ENCODE data around the gene CXCL3.

The CXCL3 gene

DNA sequence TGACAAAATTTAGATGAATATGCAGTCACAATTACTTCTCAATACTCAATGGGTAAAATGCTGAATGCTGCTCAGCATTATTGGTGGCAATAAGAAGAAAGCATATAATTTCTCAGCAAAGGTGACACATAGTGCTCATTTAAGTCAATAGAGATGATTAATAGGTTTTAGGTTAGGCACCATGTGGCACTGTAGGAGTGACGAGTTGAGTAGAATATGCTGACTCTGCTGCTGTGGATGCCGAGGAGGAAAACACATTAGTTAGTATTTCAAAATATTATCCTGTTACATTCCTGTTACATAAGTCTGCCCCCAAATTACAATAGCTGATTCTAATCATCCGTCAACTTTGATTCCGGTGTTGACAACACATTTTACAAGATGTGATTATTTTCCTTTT lies 26.4 kb downstream of the CXCL3 start:
- no peak for DNase-seq

DNA sequence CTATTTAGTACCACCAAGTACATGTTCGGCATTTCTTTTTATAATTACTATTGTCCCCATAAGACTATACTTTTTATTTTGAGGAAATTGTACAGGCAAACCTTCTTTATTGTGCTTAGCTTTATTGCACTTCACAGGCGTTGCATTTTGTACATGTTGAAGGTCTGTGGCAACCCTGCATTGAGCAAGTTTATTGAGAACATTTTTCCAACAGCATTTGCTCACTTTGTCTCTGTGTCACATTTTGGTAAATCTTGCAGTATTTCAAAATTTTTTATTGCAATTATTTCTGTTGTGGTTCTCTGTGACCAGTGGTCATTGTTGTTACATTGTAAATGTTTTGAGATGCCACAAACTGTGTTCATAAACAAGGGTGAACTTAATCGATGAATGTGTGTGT lies 29.2 kb downstream of the CXCL3 start:
- no peak for DNase-seq

DNA sequence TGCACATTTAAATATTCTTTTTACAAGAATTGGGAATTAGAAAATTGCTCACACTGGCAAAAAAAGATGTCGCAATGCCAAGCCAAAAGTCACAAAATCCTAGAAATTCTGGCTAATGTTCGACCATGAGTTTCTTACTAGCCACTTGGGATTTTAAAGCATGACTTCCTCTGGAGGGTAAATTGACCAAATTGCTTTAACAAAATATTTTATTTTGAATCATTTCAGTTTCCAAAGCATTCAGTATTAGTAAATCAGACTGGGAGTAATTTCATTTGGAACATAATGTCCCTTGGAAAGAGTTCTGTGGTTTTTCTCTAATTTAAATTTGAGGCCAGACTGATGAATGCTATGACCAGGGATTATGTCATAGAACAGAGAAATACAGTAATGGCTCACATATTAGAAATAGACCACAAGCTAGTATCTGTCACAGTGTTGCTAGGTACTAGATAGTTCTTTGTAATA lies 32.4 kb downstream of the CXCL3 start:
- no peak for DNase-seq

DNA sequence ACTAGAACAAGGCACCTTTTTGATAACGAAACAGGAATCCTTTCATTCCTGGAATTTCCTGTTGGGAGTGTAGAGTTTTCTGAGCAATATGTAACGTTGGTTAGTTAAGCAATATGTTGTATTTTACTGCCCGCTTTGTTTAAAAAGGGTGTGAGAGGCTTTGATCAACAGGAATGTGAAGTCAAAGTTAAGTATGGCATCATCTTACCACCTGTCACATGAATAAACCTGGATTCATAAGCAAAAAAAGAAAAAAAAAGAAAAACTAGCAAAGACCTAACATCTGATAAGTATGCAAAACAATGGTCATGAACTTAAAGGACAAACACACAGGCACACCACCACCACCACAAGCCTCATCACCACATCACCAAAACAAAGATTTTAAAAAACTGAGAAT lies 33.0 kb downstream of the CXCL3 start:
- no peak for DNase-seq

DNA sequence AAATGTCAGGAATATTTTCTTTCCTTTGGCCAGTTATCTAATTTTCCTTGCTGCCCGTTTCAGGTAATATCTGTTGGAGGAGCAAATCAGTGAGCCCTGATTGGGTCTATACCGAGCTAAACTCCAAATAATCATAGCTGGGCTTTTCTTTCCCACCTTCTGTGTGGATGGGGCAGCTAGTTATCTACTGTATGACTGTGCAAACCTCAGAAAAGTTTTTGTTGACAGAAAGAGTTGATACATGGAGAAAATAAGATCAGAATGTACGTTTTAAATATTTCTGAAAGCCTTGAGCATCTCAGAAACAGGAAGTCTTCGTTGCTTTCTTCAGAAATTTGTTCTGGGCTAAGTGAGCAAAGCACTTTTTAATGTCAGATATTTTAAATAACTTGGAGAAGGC lies 33.8 kb downstream of the CXCL3 start:
- DNase-seq, result no peak

DNA sequence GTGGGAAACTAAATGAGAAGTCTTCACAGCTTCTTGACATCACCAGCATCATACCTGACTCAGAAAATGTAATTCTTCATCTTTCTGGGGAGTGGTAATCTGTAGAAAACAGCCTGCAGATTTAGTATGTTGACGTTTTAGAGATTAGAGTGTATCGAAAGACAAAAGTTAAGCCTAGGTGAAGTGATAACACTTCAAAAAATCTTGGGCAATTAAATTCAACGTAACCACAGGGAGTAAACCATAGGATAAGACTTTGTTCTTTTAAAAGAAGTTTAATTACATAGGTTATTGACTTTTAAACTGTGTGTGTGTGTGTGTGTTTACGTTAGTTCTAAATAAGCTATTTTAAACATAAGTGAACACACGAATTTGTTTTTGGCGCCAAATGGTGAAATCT lies 38.2 kb downstream of the CXCL3 start:
- no peak for DNase-seq

DNA sequence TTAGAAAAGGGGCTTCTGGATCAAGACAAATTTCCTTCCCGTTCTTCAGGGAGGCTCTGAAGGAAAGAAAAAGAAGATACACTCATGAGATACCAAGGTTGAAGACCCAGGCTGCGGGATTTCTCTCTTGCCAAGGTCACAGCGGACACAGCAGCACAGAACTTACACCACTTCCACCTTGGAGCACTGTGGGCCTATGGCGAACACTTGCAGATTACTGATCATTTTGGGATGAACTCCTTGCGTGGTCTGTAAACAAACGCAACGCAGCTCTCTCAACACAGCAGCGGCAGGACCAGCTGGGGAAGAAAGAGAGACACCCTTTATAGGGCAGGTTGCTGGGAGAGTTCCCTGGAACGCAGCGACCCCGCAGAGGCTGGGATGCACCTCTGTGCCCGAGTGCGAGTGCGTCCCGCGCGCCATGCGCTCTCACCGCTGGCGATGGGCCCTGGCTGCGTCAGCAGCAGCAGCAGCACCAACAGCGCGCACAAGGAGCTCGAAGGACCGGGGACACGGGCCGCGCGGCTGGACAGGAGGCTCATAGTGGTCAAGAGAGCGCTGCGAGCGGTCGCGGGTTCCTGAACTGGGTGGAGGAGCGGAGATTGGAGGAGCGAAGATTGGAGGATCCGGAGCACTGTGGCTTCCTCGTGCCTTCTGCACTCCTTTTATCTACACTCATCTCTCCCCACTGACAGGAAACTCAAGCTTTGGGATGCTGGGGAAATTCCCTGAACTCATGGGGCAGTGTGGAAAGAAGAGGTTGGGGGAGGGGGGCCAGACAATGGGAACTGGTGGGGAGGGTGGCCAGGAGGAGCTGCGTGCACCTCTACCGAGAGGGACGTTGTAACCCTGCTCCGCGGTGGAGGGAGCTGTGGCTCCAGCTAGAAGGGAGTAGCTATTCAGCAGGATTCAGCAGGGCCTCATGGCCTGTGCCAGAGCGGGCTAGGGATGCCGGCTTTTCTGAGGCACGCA lies 40.2 kb downstream of the CXCL3 start, which contains the start of gene CXCL5:
TSS of gene CXCL5 (minus strand) at position 638 of the 972 bp plus-strand sequence. CDS start at position 542, 96 bp downstream.
- DNase-seq, result no peak

DNA sequence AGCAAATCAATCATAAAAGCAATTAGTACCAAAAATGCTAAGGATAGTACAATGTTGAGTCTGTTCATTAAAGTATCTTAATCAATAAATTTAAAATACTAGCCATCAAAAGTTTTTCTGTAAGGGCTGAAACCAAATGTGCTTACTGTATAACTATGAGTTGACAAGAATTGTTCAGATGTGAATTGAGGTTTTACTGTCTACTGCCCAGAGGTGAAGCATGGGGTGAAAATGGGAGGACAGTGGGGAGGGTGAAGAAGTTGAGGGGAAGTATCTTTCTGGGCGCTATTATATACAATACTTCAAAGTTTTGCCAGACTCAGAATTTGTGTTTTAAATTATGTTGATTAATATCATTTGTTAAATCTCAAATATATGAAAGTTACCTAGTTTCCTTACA lies 46.4 kb downstream of the CXCL3 start:
- no peak for DNase-seq

DNA sequence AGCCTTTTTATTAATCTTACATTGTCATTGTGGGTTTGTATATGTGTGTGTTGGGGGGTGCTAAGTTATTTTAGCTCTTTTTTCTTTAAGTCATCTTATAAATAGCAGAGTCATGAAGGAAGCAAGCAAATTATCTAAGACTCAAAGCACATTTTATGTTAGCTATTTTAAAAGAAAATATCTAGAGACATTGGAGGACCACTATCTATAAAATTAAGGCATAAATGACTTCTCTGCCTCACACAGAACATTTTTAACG lies 46.8 kb downstream of the CXCL3 start:
- no peak for DNase-seq

DNA sequence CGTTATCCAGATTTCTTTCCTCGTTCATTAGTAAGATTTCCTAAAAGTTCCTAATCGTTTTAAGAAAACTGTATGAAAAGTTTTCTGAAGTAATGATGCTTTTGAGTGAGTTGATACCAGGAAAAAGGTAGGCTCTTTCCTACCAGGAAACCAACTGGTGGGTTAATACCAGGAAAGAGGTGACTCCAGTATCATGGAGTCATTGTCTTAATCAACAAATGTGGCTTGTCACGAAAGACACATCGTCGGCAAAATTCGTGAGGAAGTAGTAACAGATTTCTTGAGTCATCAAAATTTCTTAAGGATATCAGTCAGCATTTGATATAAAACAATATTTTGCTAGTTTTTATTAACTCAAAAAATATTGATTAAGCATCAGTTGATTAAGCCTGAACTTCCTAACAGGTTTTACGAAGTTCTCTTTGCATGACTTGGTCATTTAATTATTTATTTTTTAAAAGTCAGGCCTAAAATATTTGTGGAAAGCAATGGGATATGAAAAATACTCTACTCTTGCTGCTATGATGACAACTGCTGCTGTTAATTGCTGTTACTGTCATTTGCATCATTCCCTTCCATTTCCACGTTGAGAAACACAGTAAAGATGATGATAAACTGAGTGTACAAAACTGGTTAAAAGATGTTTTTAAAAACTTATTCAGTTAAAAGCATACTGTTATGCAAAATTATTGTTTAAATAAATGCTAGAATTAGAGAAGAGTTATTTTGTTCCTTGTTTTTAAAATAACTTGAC lies 47.3 kb downstream of the CXCL3 start:
- no peak for DNase-seq

DNA sequence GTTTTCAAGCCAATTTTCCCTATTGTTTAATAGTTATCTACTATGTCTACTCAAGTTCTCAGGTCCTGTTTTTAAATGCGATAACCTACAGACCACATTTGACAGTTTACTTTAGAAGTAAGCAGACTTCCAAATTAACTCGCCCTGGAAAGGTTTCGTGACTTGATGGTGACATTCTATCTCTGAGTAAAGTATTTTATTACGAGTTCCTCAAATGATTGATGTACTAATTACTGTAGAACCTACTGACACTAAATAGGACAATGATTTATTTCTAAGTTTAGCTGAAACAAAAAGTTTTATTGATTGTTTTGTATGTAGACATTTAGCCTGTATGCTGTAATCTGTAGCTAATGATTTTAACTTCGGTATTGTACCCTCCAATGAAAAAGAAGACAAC lies 48.6 kb downstream of the CXCL3 start:
- no peak for DNase-seq

DNA sequence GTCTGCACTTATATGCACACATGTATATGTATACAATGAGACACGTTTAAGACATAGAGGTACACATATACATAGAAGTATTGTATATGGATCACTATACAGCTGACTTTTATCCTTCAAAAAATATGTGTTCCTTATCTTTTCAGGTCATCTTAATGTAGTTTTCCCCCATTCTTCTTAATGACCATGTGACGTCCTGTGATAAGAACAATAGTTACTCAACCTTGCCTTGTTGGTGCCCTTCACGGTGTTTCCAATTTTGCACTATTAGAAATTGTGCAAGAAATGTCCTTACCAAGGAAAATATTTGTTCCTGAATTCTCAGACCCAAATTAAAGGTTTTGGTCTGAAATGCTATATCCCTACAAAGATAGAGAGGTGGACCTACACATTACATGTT lies 49.5 kb downstream of the CXCL3 start:
- DNase-seq, result no peak

DNA sequence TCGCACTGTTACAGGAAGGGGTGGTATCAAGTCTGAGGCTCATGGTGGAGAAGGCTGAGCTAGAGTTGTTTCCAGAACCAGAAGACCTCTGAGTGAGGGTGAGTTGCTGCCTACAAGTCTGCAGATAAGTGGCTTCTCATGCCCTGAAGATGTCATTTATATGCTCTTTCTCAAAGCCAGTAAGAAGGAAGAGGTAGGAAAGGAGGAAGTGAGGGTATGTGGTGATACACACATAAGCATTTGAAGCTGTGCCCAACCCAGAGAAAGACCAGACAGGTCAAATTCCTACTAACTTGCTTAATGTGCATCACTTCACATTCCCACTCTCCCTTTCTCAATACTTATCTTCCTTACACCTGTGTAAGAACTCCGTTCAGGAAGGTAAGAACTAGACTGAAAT lies 50.4 kb downstream of the CXCL3 start, which contains the start of gene PPBP:
TSS of gene PPBP (minus strand) at position 130 of the 400 bp plus-strand sequence. CDS start at position 43, 87 bp downstream.
- DNase-seq, result peak; percentile 30
